Neural cell (in vitro differentiated cells): ENCODE data around the gene LOXL4. TPM values are rescaled to one million over a fixed set of nuclear protein-coding genes. Genes with fewer than 3 reads are reported as not detected.

ENCODE experiments used
- H2AFZ ChIP-seq: fragments of 200-600, 300-800 bp; sonication (generic), shearing (Covaris generic); 2 replicates; pipeline ENCODE4 v1.6.0; 2014; ENCODE audit warnings: low read depth, mild to moderate bottlenecking, antibody characterized with exemption, low read length, moderate library complexity
- H3F3A ChIP-seq: fragments of 200-600 bp; shearing (Covaris generic); 2 replicates; pipeline ENCODE4 v1.6.1; 2016; ENCODE audit warnings: mild to moderate bottlenecking, moderate library complexity, mixed read lengths, antibody characterized with exemption, low read length; ENCODE audit not compliant: insufficient read depth, poor library complexity, severe bottlenecking
- H3K27ac ChIP-seq: fragments of 200-600, 300-800 bp; sonication (generic), shearing (Covaris generic); 2 replicates; pipeline ENCODE4 v1.5.1; 2014; ENCODE audit warnings: mild to moderate bottlenecking, low read length, moderate library complexity
- H3K27me3 ChIP-seq: fragments of 300-800, 200-600 bp; sonication (generic), shearing (Covaris generic); 2 replicates; pipeline ENCODE4 v1.6.0; 2014; ENCODE audit warnings: mild to moderate bottlenecking, low read depth, low read length, moderate library complexity; ENCODE audit not compliant: insufficient read depth
- H3K36me3 ChIP-seq: fragments of 300-800, 200-600 bp; sonication (generic), shearing (Covaris generic); 2 replicates; pipeline ENCODE4 v1.5.1; 2014; ENCODE audit warnings: mild to moderate bottlenecking, antibody characterized with exemption, low read length, moderate library complexity; ENCODE audit not compliant: insufficient read depth
- H3K4me2 ChIP-seq: fragments of 300-800, 200-600 bp; sonication (generic), shearing (Covaris generic); 2 replicates; pipeline ENCODE4 v1.6.0; 2014; ENCODE audit warnings: mild to moderate bottlenecking, low read length
- H3K4me3 ChIP-seq: fragments of 300-800, 200-600 bp; sonication (generic), shearing (Covaris generic); 2 replicates; pipeline ENCODE4 v1.5.1; 2014; ENCODE audit warnings: mild to moderate bottlenecking, low read length, moderate library complexity
- H3K79me2 ChIP-seq: fragments of 200-600 bp; shearing (Covaris generic); replicated peaks from 2 replicates; pipeline ENCODE4 v1.6.0; 2014; ENCODE audit warnings: mild to moderate bottlenecking, low read length, moderate library complexity; ENCODE audit not compliant: insufficient read depth
- H3K9ac ChIP-seq: fragments of 300-800, 200-600 bp; sonication (generic), shearing (Covaris generic); 2 replicates; pipeline ENCODE4 v1.6.1; 2016; ENCODE audit warnings: mild to moderate bottlenecking, low read length, mixed read lengths
- H3K9me2 ChIP-seq: fragments of 200-600 bp; shearing (Covaris generic); 2 replicates; pipeline ENCODE4 v1.6.1; 2016; ENCODE audit warnings: mild to moderate bottlenecking, low read length, mixed read lengths; ENCODE audit not compliant: insufficient read depth
- H3K9me3 ChIP-seq: fragments of 200-600, 300-800 bp; sonication (generic), shearing (Covaris generic); 2 replicates; pipeline ENCODE4 v1.6.1; 2016; ENCODE audit warnings: mild to moderate bottlenecking, mixed run types, low read length, moderate library complexity, mixed read lengths
- H4K20me1 ChIP-seq: fragments of 200-600 bp; shearing (Covaris generic); 2 replicates; pipeline ENCODE4 v1.6.1; 2016; ENCODE audit warnings: mild to moderate bottlenecking, mixed run types; ENCODE audit not compliant: insufficient read depth
- EP300 ChIP-seq: fragments of 450-650 bp; conservative IDR thresholded peaks from 2 replicates; pipeline ENCODE4 v1.6.1; 2014; ENCODE audit warnings: antibody characterized with exemption, mild to moderate bottlenecking, moderate library complexity; ENCODE audit not compliant: poor library complexity, severe bottlenecking
- EZH2 ChIP-seq: fragments of 200-600, 300-800 bp; shearing (Covaris generic), sonication (generic); IDR thresholded peaks from 2 replicates; pipeline ENCODE4 v1.6.1; 2014; ENCODE audit warnings: antibody characterized with exemption, low read length, borderline replicate concordance, mild to moderate bottlenecking; ENCODE audit not compliant: insufficient read depth, poor library complexity, severe bottlenecking
- MXI1 ChIP-seq: fragments of 450-650 bp; conservative IDR thresholded peaks from 2 replicates; pipeline ENCODE4 v1.6.1; 2014; ENCODE audit warnings: antibody characterized with exemption, mild to moderate bottlenecking; ENCODE audit not compliant: poor library complexity, severe bottlenecking
- POLR2AphosphoS5 ChIP-seq: IDR thresholded peaks from 2 replicates; pipeline ENCODE4 v1.6.1; 2012
- RAD21 ChIP-seq: fragments of 450-650 bp; conservative IDR thresholded peaks from 2 replicates; pipeline ENCODE4 v1.6.1; 2014; ENCODE audit warnings: antibody characterized with exemption, mild to moderate bottlenecking, moderate library complexity
- SMC3 ChIP-seq: fragments of 450-650 bp; conservative IDR thresholded peaks from 2 replicates; pipeline ENCODE4 v1.6.1; 2014; ENCODE audit warnings: antibody characterized with exemption, mild to moderate bottlenecking, moderate library complexity; ENCODE audit not compliant: poor library complexity
- TAF1 ChIP-seq: IDR thresholded peaks from 2 replicates; pipeline ENCODE4 v1.6.1; 2012; ENCODE audit warnings: low read depth
- polyA plus RNA-seq: library from polyadenylated mRNA; depleted of rRNA; stranded (reverse); fragments of >200 nt; gene quantifications from 2 replicates; pipeline ENCODE4 v1.2.3, GENCODE V29; 2014
- TF ChIP-seq, protein P1 (sequence below): fragments of 450-650 bp; IDR thresholded peaks from 2 replicates; pipeline ENCODE4 v1.5.1; 2014; ENCODE audit warnings: antibody characterized with exemption, mild to moderate bottlenecking, moderate library complexity; ENCODE audit not compliant: poor library complexity, severe bottlenecking
- TF ChIP-seq, protein P2 (sequence below): IDR thresholded peaks from 2 replicates; pipeline ENCODE4 v1.6.1; 2012; ENCODE audit warnings: borderline replicate concordance

Gene LOXL4
- polyA plus RNA-seq, 1 donor from 2014 or later = not detected

DNA sequence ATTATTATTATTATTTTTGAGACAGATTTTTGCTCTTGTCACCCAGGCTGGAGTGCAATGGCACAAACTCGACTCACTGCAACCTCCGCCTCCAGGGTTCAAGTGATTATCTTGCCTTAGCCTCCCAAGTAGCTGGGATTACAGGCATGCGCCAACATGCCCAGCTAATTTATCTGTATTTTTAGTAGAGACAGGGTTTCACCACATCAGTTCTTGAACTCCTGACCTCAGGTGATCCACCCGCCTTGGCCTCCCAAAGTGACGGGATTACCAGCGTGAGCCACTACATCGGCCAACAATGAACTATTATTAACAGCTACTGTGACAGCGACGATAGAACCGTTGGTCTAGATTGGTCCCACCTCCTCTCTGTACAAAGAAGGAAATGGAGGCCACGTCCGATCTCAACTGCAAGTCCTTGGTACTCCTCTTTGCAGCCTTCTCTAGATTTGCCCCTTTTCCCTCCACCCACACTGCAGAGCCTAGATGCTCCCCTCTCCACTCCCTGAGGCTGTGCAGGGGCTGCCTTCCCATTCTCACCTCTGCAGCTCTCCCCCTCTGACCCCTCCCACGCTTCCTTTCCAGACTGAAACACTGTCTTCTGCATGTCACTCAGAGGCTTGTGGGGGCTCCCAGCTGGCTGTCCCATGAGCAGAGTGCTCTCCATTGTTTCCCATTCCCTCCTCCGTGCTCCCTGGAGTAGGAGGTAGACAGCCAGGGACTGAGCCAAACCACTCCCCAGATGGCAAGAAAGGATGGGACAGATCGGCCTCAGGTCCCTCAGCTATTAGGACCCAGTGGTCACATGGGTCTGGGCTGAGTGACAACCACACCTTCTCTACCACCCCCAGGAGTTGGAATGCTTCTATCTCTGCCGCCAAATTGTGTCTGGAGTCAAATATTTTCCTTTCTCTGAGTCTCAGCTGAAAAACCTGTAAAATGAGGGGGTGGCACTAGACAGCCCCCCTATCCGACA, 2.3 kb downstream of the LOXL4 start:
- Histone ChIP-seq H3K36me3 (no peaks in the 10 kb centered on the region), H3K9me3 (no peaks in the 10 kb centered on the region), H3K9ac (no peak overlapping the region), H3K27me3 (no peaks in the 10 kb centered on the region), H3K79me2 (no peaks in the 10 kb centered on the region), H3F3A (no peaks in the 10 kb centered on the region), H2AFZ (no peak overlapping the region), H4K20me1 (no peaks in the 10 kb centered on the region), H3K27ac (no peak overlapping the region), H3K4me3 (no peak overlapping the region), H3K4me2 (no peak overlapping the region), H3K9me2 (no peaks in the 10 kb centered on the region)
- no peak for TF ChIP-seq MXI1
- TF ChIP-seq TAF1 = no peak
- TF ChIP-seq, protein P1, sequence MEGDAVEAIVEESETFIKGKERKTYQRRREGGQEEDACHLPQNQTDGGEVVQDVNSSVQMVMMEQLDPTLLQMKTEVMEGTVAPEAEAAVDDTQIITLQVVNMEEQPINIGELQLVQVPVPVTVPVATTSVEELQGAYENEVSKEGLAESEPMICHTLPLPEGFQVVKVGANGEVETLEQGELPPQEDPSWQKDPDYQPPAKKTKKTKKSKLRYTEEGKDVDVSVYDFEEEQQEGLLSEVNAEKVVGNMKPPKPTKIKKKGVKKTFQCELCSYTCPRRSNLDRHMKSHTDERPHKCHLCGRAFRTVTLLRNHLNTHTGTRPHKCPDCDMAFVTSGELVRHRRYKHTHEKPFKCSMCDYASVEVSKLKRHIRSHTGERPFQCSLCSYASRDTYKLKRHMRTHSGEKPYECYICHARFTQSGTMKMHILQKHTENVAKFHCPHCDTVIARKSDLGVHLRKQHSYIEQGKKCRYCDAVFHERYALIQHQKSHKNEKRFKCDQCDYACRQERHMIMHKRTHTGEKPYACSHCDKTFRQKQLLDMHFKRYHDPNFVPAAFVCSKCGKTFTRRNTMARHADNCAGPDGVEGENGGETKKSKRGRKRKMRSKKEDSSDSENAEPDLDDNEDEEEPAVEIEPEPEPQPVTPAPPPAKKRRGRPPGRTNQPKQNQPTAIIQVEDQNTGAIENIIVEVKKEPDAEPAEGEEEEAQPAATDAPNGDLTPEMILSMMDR = no peak
- TF ChIP-seq, protein P2, sequence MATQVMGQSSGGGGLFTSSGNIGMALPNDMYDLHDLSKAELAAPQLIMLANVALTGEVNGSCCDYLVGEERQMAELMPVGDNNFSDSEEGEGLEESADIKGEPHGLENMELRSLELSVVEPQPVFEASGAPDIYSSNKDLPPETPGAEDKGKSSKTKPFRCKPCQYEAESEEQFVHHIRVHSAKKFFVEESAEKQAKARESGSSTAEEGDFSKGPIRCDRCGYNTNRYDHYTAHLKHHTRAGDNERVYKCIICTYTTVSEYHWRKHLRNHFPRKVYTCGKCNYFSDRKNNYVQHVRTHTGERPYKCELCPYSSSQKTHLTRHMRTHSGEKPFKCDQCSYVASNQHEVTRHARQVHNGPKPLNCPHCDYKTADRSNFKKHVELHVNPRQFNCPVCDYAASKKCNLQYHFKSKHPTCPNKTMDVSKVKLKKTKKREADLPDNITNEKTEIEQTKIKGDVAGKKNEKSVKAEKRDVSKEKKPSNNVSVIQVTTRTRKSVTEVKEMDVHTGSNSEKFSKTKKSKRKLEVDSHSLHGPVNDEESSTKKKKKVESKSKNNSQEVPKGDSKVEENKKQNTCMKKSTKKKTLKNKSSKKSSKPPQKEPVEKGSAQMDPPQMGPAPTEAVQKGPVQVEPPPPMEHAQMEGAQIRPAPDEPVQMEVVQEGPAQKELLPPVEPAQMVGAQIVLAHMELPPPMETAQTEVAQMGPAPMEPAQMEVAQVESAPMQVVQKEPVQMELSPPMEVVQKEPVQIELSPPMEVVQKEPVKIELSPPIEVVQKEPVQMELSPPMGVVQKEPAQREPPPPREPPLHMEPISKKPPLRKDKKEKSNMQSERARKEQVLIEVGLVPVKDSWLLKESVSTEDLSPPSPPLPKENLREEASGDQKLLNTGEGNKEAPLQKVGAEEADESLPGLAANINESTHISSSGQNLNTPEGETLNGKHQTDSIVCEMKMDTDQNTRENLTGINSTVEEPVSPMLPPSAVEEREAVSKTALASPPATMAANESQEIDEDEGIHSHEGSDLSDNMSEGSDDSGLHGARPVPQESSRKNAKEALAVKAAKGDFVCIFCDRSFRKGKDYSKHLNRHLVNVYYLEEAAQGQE = no peak
- no peak for TF ChIP-seq RAD21
- no peak for TF ChIP-seq POLR2AphosphoS5
- no peak for TF ChIP-seq EP300
- TF ChIP-seq SMC3 = no peak
- no peak for TF ChIP-seq EZH2

DNA sequence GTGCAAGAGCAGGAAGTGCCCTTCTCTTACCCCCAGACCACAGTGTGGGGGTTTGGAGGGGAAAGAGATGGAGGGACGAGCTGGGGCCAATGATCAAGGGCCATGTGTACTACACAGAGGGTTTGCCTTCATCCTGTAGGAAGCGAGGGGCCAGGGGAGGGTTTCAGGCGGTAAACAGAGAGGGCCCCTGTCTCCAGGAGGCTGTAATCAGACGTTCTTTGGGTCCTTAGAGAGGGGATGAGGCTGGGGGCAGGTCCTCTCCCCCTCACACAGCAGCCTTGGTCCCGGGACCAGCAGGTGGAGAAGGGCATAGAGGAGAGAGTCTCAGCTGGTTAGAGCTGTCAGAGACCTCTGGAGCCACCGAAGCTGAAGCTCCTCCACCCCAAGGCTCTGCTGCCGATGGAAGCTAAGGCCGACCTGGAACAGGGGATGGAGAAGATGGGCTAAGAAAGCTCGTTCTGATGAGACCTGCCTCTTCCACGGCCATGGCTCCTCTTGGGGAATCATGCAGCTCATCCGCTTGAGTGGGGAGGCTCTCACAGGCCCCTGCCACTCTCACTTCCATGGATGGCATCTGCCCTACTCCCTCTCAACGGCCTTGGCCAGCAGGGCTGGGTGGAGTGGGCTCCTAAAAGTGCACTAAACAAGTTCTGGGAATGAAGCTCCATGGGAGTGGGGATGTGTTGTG, 3.5 kb downstream of the LOXL4 start:
- TF ChIP-seq, protein P2 = no peak
- no peak for TF ChIP-seq EZH2
- no peak for TF ChIP-seq POLR2AphosphoS5
- no peak for TF ChIP-seq MXI1
- TF ChIP-seq, protein P1 = no peak
- no peak for TF ChIP-seq EP300
- TF ChIP-seq SMC3 = no peak
- TF ChIP-seq TAF1 = no peak
- TF ChIP-seq RAD21 = no peak
- Histone ChIP-seq H3K9ac (no peak overlapping the region), H3F3A (no peaks in the 10 kb centered on the region), H3K4me2 (no peak overlapping the region), H2AFZ (no peak overlapping the region), H4K20me1 (no peaks in the 10 kb centered on the region), H3K9me3 (no peaks in the 10 kb centered on the region), H3K36me3 (no peaks in the 10 kb centered on the region), H3K27me3 (no peaks in the 10 kb centered on the region), H3K79me2 (no peaks in the 10 kb centered on the region), H3K4me3 (no peak overlapping the region), H3K9me2 (no peaks in the 10 kb centered on the region), H3K27ac (no peak overlapping the region)
